ENCODE data around the gene DCAF10. TPM values are rescaled to one million over a fixed set of nuclear protein-coding genes. Genes with fewer than 3 reads are reported as not detected.
"Not testable (repeated sequence)": the region's sequence is repeated elsewhere in the genome, so short reads cannot be mapped to it uniquely, and the experiment has no call there.

Gene DCAF10
- total RNA-seq, 1 donor from 2014 or later, result 24.6 TPM

GRCh38 chr9:37908698-37909186, 108.1 kb downstream of the DCAF10 start:
- DNase-seq, result no peak

- DNase-seq, result no peak
Observed at GRCh38 chr9:37909326-37909725, 108.7 kb downstream of the DCAF10 start.

- not testable (repeated sequence) for DNase-seq
Observed at GRCh38 chr9:37909836-37910235, 109.2 kb downstream of the DCAF10 start.

GRCh38 chr9:37910271-37910670, 109.7 kb downstream of the DCAF10 start:
- no peak for DNase-seq

GRCh38 chr9:37911271-37911681, 110.7 kb downstream of the DCAF10 start:
- DNase-seq, result no peak

- peak; percentile 94 for DNase-seq
Observed at GRCh38 chr9:37913480-37914153, 113.0 kb downstream of the DCAF10 start.

- no peak for DNase-seq
Observed at GRCh38 chr9:37914154-37914551, 113.6 kb downstream of the DCAF10 start.

GRCh38 chr9:37914701-37915358, 114.2 kb downstream of the DCAF10 start:
- DNase-seq, result no peak

- DNase-seq, result no peak
Observed at GRCh38 chr9:37915911-37916470, 115.4 kb downstream of the DCAF10 start.

GRCh38 chr9:37916471-37917312, 116.1 kb downstream of the DCAF10 start:
- no peak for DNase-seq

Other genes starting within 250 kb of the DCAF10 start
- 29.5 TPM for gene FBXO10, start 224.4 kb upstream of the DCAF10 start, total RNA-seq
- gene TOMM5, start 208.2 kb upstream of the DCAF10 start, total RNA-seq, result 46.6 TPM
- 3.3 TPM for gene FRMPD1, start 149.8 kb upstream of the DCAF10 start, total RNA-seq
- 4.6 TPM for gene TRMT10B, start 47.0 kb upstream of the DCAF10 start, total RNA-seq
- gene EXOSC3, start 15.7 kb upstream of the DCAF10 start, total RNA-seq, result 27.7 TPM
- 59.3 TPM for gene SLC25A51, start 103.3 kb downstream of the DCAF10 start, total RNA-seq

All from tongue (tissue), 2 donors.